Glutamatergic neuron (in vitro differentiated cells): Measurements from ENCODE around the gene GADD45B. TPM values are rescaled to one million over a fixed set of nuclear protein-coding genes. Genes with fewer than 3 reads are reported as not detected.

Experiments
- DNase-seq: peaks from one replicate; pipeline ENCODE4 v3.0.0; 2022
- H3K27ac Mint-ChIP-seq: one replicate; pipeline ENCODE4 v1.8.0; 2020; ENCODE audit warnings: mild to moderate bottlenecking, mixed read lengths, inconsistent platforms; ENCODE audit not compliant: unreplicated experiment
- H3K27me3 Mint-ChIP-seq: one replicate; pipeline ENCODE4 v1.8.0; 2020; ENCODE audit warnings: mild to moderate bottlenecking, moderate library complexity, mixed read lengths, inconsistent platforms; ENCODE audit not compliant: unreplicated experiment
- H3K36me3 Mint-ChIP-seq: one replicate; pipeline ENCODE4 v1.8.0; 2020; ENCODE audit warnings: mild to moderate bottlenecking, mixed read lengths, inconsistent platforms; ENCODE audit not compliant: unreplicated experiment
- H3K4me1 Mint-ChIP-seq: one replicate; pipeline ENCODE4 v1.8.0; 2020; ENCODE audit warnings: mild to moderate bottlenecking, low read depth, mixed read lengths, inconsistent platforms; ENCODE audit not compliant: unreplicated experiment
- H3K4me3 Mint-ChIP-seq: one replicate; pipeline ENCODE4 v1.8.0; 2020; ENCODE audit warnings: mild to moderate bottlenecking, mixed read lengths, inconsistent platforms; ENCODE audit not compliant: unreplicated experiment
- H3K9me3 Mint-ChIP-seq: one replicate; pipeline ENCODE4 v1.8.0; 2020; ENCODE audit warnings: mild to moderate bottlenecking, moderate library complexity, mixed read lengths, inconsistent platforms; ENCODE audit not compliant: unreplicated experiment
- CTCF ChIP-seq: fragments of 200-600 bp; sonication (generic); IDR thresholded peaks from one replicate; pipeline ENCODE4 v1.5.0; 2021; ENCODE audit not compliant: partially characterized antibody, unreplicated experiment
- total RNA-seq: library from RNA; stranded (reverse); fragmentation: NEBNext Ultra II Directional; extraction: Animal tissue kit (Norgen Biotek cat#: 25700); gene quantifications from one replicate; pipeline ENCODE4 v1.2.1, GENCODE V29; 2021; ENCODE audit not compliant: unreplicated experiment

The GADD45B gene
- total RNA-seq, 1 donor from 2014 or later = 3.8 TPM

- Mint-ChIP-seq H3K9me3 (peaks cover 1% of the 10 kb centered on the region), H3K27ac (no peak overlapping the region), H3K27me3 (peaks cover 17% of the 10 kb centered on the region), H3K4me1 (peaks cover 3% of the 10 kb centered on the region), H3K4me3 (no peak overlapping the region), H3K36me3 (peaks cover 7% of the 10 kb centered on the region)
- DNase-seq = no peak
- TF ChIP-seq CTCF = no peak
Observed at GRCh38 chr19:2481466-2481865, 5.5 kb downstream of the GADD45B start.

GRCh38 chr19:2482354-2483038 is 6.6 kb downstream of the GADD45B start:
- DNase-seq = no peak

GRCh38 chr19:2483084-2483483 is 7.2 kb downstream of the GADD45B start:
- H3K36me3 Mint-ChIP-seq = peaks cover 7% of the 10 kb centered on the region
- no peak overlapping the region for H3K4me3 Mint-ChIP-seq
- peaks cover 3% of the 10 kb centered on the region for H3K4me1 Mint-ChIP-seq
- no peak overlapping the region for H3K27ac Mint-ChIP-seq
- no peak for TF ChIP-seq CTCF
- H3K27me3 Mint-ChIP-seq = peaks cover 21% of the 10 kb centered on the region
- no peak for DNase-seq
- peaks cover 1% of the 10 kb centered on the region for H3K9me3 Mint-ChIP-seq

More at GRCh38 chr19:2482354-2483038, 6.6 kb downstream of the GADD45B start:
- Mint-ChIP-seq H3K4me3 (no peak overlapping the region), H3K27me3 (peaks cover 17% of the 10 kb centered on the region), H3K27ac (no peak overlapping the region), H3K4me1 (peaks cover 3% of the 10 kb centered on the region), H3K9me3 (peaks cover 1% of the 10 kb centered on the region), H3K36me3 (peaks cover 7% of the 10 kb centered on the region)
- TF ChIP-seq CTCF = no peak

GRCh38 chr19:2483484-2484151 is 7.7 kb downstream of the GADD45B start:
- no peak for TF ChIP-seq CTCF
- H3K27me3 Mint-ChIP-seq = peaks cover 16% of the 10 kb centered on the region
- peak overlapping the region; percentile 0 for H3K4me3 Mint-ChIP-seq
- DNase-seq = no peak
- peaks cover 7% of the 10 kb centered on the region for H3K36me3 Mint-ChIP-seq
- no peaks in the 10 kb centered on the region for H3K4me1 Mint-ChIP-seq
- no peaks in the 10 kb centered on the region for H3K9me3 Mint-ChIP-seq
- no peak overlapping the region for H3K27ac Mint-ChIP-seq
